Activated naive CD8-positive, alpha-beta T cell treated with anti-CD3 and anti-CD28 coated beads, Interleukin-2, amount 50 U/mL, for 16 hours (primary cell): ENCODE results near the gene AKR7A3.
"Not testable (repeated sequence)": the region's sequence is repeated elsewhere in the genome, so short reads cannot be mapped to it uniquely, and the experiment has no call there.

Source experiments
- DNase-seq: peaks from one replicate; pipeline ENCODE4 v3.0.0-alpha.2; 2020; ENCODE audit warnings: low read depth, low spot score

The AKR7A3 gene

GRCh38 chr1:19319196-19319595, 30.6 kb upstream of the AKR7A3 start:
- no peak for DNase-seq

DNA sequence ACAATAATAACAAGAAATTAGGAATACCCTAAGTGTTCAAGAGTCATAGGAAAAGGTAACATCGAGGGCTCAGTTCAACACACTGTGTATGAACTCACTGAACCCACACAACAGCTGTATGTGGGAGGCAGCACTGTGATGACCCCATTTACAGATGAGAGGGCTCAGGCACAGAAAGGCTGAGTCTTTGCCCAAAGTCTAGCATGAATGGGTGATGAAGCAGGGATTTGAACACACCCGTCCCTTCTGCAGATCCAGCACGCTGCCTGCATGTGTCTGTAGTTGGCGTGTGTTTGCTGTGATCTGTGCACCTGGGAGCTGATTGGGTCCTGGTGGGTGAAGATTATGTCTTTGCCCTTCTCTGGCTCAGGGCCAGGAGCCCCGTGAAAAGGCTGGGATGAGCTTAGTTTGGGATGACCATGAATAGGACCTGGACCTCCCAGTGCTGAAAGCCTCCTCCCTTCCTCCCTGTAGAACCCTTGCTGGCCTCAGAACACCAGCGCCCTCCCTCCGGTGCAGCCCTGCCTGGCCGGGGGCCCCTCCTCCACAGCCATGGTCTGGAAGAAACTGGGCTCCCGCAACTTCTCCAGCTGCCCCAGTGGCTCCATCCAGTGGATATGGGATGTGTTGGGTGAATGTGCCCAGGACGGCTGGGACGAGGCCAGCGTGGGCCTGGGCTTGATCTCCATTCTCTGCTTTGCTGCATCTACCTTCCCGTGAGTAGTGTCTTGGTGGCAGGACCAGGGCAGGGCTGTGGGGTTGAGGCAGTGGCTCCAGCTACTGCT, 28.7 kb upstream of the AKR7A3 start:
- no peak for DNase-seq

- no peak for DNase-seq
Observed at GRCh38 chr1:19315378-19316198, 27.0 kb upstream of the AKR7A3 start.

DNA sequence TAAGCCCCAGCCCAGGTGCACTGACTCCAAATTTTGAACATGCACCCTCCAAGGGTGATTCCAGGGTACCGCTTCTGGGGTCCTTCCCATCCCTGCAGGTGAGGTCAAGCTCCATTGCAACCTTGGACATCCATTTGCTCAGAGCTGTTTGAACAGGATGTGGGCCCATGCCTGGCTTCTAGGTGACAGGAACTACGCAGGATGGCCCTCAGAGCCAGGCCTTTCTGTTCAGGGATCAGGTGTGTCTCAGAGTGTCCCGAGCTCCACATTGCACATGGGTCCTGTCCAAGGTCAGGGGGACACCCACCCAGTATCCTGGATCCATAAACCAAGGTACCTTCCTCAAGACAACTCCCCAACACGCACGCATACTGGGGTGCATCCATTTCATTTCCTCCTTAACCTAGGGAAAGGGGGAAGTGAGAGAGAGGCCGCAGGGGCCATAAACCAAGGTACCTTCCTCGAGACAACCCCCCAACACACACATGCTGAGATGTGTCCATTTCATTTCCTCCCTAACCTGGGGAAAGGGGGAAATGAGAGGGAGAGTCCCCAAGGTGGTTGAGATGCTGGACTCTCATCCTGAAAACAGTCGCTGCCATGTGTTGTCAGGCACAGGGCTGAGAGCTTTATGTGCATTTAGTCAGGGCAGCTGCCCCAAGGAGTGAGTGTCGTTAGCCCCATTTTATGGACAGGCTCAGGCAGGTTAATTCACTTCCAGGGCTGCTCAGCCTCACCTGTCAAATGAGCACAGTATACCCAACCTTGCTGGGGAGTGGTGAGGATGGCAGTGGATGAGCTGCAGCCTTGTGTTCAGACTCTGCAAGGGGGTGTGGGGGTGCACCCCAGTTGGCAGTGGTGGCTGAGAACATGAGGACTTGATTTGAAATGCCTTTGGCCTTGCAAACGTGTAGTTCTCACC, 25.7 kb upstream of the AKR7A3 start:
- no peak for DNase-seq

GRCh38 chr1:19313636-19313959, 25.0 kb upstream of the AKR7A3 start:
- DNase-seq, result no peak

DNA sequence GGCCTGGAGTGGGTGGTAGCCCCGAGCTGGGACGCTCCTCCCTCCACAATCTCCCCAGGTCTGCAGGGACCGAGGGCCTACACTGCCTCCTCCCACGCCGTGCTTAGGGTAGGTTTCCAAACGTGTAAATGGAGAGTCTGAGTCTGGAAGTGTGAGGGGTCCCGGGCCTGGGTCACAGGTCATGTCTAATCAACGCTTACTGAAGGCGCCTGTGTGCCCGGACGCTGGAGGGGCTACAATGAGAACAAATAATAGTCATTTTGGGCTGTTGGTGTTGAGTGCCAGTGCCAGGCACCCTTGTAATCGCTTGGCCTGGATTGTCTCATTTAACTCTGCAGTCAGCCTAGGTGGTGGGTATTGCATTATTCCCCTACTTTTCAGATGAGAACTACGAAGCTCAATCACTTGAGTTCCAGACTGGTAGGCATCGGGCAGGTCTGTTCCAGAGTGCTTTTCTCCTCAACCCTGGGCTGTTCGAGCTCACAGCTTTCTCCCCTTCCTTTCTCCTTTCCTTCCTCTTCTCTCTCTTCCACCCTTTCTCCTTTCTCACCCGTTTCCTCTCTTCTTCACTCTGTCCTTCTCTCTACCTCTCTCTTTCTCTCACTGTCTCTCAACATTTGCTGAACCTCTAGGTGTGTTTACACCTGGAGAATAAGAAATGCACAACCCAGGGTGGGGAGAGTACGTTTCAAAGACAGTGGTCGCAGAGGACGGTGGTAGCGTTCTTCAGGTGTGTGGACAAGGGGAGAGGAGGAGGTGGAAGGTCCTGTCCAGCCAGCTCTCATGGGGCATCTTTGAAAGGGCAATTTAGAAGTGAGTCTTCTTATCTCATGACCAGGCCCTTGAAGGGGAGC, 24.4 kb upstream of the AKR7A3 start:
- DNase-seq, result no peak

- DNase-seq, result peak; percentile 73
Observed at GRCh38 chr1:19311931-19312781, 23.6 kb upstream of the AKR7A3 start, which contains the start of the genes AKR7A2 and SLC66A1. Gene AKR7A2 (minus strand): TSS chr1:19312144. CDS start chr1:19312124, 20 bp downstream. Gene SLC66A1 (plus strand): TSS chr1:19312326. CDS start chr1:19317678, 5,352 bp downstream.

GRCh38 chr1:19311503-19311930, 22.9 kb upstream of the AKR7A3 start:
- no peak for DNase-seq

DNA sequence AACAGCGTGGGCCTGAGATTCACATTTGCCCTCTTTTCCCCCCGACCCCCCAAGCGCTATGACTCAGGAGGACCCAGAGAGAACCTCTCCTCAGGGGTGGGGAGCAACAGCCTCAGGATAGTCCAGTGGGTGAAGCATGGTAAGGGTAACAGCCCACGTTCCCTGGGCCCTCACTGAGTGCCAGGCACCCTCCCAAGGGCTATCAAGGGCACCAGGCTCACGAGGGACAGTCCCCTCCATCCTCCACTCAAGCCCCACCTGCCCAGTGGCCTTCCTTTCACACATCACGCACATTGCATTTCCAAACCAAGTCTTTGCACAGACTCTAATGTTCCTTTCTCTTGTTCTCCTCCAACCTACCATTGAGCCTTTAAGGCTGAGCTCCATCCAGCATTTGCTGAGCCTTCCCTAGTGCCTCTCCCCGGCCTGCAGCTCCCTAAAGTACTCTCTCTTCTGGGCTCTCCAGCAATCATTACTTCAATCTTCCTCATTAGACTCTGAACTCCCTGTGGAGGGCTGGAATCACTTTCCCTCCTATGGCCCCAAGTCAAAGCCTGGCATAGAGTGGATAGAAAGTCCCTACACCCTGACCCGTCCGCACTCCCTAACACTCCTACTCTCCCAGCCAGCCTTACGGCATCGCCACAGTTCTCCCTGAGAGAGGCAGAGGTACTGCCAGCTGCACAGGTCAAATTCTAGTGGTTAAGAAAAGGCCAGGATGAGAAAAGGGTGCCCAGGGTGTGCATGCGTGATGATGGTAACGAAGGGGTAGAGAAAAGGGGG, 22.3 kb upstream of the AKR7A3 start:
- DNase-seq, result no peak

DNA sequence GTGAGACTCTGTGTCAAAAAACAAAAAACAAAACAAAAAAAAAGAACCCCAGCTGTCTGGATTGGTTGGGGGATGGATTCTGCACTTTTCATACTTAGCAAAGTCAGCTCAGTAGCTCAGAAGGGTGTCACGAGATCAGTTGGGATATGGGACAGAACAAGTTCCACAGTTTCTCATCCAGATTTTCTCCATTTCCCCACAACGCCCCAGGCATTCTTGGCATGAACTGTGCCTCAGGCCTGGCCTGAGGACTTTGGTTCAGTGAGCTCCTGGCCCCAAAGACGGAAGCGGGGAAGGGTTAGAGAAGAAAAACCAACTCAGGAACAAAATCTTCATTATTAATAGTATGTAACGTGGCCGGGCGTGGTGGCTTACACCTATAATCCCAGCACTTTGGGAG, 21.5 kb upstream of the AKR7A3 start:
- DNase-seq, result no peak

DNA sequence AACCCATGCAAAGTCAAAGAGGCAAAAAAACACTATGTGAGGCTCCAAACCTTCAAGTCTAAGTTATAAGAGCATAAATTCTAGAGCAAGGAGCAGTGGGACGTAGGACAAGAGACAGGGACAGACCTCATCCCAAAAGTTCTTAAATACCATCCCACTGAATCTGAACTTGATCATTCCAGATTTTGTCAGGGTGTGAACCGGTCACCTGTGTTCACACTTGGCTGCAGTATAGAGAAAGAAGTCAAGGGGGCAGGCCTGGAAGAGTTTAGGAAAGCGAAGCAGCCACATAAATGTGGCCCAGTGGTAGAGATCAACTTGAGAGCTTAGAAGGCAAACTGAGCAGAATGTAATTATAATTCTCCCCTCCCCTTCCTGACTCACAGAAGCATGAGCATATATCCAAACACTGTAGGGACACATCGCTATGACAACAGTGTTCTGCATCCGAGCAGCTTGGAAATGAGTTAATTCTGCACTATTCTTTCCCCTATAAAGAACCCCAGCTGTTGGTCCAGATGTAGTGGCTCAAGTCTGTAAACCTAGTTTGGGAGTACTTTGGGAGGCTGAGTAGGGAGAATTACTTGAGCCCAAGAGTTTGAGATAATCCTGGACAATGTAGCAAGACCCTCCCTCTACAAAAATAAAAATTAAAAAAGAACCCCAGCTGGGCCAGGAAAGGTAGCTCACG, 20.7 kb upstream of the AKR7A3 start:
- DNase-seq, result no peak

DNA sequence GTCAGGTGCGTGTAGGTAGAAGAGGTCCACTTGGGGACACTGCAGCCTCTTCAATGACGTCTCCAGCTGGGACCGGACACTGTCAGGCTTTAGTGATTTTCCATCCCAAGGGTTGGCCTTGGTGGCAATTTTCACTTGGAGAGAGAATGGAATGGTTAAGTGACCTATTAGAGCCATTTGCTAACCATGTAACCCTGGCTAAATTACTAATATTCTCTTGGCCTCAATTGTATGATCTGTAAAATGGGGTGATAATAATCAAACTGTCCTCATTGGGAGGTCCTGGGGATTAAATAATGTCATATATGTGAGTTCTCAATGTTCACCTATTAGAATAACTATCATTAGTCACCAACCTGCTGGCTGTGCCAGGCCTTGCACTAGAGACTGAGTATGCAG, 19.9 kb upstream of the AKR7A3 start:
- no peak for DNase-seq

DNA sequence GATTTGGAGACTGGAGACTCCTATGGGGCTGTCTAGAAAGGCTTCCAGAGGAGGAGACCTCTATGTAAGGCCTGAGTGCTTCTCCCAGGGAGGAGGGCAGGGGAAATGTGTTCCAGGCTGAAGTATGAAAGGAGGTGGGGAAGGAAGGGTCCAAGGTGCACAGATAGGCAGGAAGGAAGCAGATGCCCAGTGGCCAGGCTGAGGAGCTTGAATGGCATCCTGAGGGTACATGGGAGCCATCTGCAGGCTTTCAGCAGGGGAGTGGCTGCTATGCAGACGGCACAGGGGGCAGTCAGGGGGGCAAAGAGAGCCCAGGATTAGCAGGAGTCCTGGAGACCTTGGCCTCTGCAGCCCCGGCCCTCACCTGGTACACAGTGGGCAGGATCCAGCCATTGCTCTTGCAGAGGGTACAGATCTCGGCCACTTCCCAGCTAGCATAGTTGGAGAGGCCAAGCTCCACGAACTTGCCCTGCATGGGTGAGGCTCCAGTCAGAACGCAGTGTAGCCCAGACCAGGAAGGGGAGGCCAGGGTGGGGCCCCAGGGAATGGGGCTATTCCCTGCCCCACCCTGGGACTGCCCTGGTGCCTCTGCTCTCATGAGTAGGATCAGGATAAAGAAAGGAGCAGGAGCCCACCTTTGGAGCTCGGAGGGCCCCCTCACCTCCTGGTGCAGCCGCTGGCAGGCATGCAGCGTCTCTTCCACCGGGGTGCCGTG, 19.4 kb upstream of the AKR7A3 start:
- DNase-seq, result no peak

DNA sequence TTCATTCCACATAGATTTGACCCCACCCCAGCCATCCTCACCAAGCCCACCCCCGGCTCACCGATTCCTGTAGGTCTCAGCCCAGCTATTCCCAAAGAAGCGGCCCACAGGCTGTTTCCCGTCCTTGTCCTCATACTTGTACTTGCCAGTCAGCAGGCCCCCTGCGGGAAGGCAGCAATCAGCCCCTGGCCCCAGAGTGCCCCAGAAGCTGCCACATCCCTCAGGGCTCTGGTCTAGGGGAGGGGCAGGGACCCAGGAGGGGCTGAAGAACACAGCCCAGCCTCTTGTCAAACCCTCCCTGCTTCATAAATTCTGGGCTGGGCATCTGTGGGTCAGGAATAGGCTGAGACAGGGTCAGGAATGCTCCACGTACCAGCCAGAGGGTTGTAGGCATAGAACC, 18.4 kb upstream of the AKR7A3 start:
- DNase-seq, result no peak

DNA sequence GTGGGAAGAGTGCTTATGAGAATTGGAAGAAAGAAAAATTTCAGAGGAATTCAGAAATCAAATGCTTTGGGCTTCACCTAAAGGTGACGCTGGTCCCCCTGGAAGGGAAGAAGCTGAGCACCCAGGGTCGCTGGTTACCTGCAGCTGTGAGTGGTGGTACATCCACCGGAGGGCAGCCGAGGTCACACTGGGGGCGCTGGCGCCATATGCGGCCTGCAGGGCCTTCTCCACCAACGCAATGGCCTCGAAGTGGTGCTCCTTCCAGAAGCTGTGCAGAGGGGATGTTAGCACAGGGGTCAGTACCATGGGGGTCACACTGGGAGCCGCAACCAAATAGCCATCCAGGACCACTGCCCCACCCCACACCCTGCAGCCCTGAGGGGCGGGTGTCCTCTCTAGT, 17.3 kb upstream of the AKR7A3 start:
- DNase-seq, result no peak

- DNase-seq, result not testable (repeated sequence)
Observed at GRCh38 chr1:19304081-19304480, 15.5 kb upstream of the AKR7A3 start.

- DNase-seq, result no peak
Observed at GRCh38 chr1:19300211-19300610, 11.6 kb upstream of the AKR7A3 start.

DNA sequence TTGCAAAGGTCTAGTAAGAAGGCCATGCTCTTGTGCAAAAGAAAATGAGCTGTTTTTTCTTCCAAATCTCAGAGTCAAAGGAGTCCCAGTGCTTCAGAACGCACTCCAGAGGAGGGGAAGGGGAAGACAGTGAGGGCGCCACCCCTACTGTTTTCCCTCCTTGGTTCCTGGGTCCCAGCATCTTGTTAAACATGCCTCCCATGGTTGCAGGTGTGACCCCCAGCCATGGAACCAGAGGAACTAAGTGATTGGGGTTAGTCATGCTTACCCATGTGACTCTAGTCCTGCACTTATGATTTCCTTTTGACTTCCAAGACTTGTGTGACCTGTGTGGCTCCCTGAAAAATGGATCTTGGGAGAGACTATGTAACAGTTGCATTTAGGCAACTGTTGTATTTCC, 6.1 kb upstream of the AKR7A3 start:
- no peak for DNase-seq
